OCI-LY3 (cell line): Measurements from ENCODE around the gene ROBO3.

Experiments
- H2AFZ ChIP-seq: fragments of 200-600, 300-600 bp; shearing (Covaris generic); 2 replicates; pipeline ENCODE4 v1.6.0; 2014; ENCODE audit warnings: antibody characterized with exemption, low read depth, low read length
- H3K27ac ChIP-seq: fragments of 200-600, 300-600 bp; sonication (generic); 2 replicates; pipeline ENCODE4 v1.5.1; 2014; ENCODE audit warnings: mild to moderate bottlenecking, low read length, moderate library complexity, mixed read lengths
- H3K27me3 ChIP-seq: fragments of 200-600, 300-600 bp; sonication (generic); 2 replicates; pipeline ENCODE4 v1.6.1; 2014; ENCODE audit warnings: low read depth, low read length, mixed read lengths
- H3K36me3 ChIP-seq: fragments of 200-600, 300-600 bp; sonication (generic); replicated peaks from 2 replicates; pipeline ENCODE3; 2014; ENCODE audit warnings: low read depth, low read length, mixed read lengths
- H3K4me1 ChIP-seq: fragments of 300-600, 200-600 bp; sonication (generic); 2 replicates; pipeline ENCODE4 v1.6.1; 2014; ENCODE audit warnings: low read length, mixed read lengths
- H3K4me2 ChIP-seq: fragments of 200-600, 300-600 bp; sonication (generic); 2 replicates; pipeline ENCODE4 v1.6.1; 2014; ENCODE audit warnings: low read length, mixed read lengths
- H3K4me3 ChIP-seq: fragments of 300-600, 200-600 bp; sonication (generic); 2 replicates; pipeline ENCODE4 v1.5.1; 2014; ENCODE audit warnings: antibody characterized with exemption, mild to moderate bottlenecking, low read length, moderate library complexity
- H3K79me2 ChIP-seq: fragments of 300-600, 200-600 bp; shearing (Covaris generic); 2 replicates; pipeline ENCODE4 v1.6.1; 2014; ENCODE audit warnings: mild to moderate bottlenecking, low read length, mixed read lengths
- H3K9ac ChIP-seq: fragments of 300-600, 200-600 bp; shearing (Covaris generic); 2 replicates; pipeline ENCODE4 v1.6.0; 2014; ENCODE audit warnings: mild to moderate bottlenecking, low read length, moderate library complexity
- H3K9me3 ChIP-seq: fragments of 200-600, 300-600 bp; shearing (Covaris generic); 2 replicates; pipeline ENCODE4 v1.6.1; 2014; ENCODE audit warnings: low read length, mixed read lengths; ENCODE audit not compliant: insufficient read depth
- H4K20me1 ChIP-seq: fragments of 200-600, 300-600 bp; sonication (generic); 2 replicates; pipeline ENCODE4 v1.6.1; 2016; ENCODE audit warnings: low read length, mixed read lengths; ENCODE audit not compliant: insufficient read depth
- CTCF ChIP-seq: fragments of 200-600, 300-600 bp; sonication (generic); IDR thresholded peaks from 2 replicates; pipeline ENCODE4 v1.5.1; 2014; ENCODE audit warnings: antibody characterized with exemption, low read length, low read depth
- EZH2phosphoT487 ChIP-seq: fragments of 200-600 bp; shearing (Covaris generic); IDR thresholded peaks from 2 replicates; pipeline ENCODE4 v1.6.1; 2018; ENCODE audit warnings: antibody characterized with exemption, mixed run types, low read depth

ROBO3 gene

GRCh38 chr11:124884869-124885479 is 19.7 kb downstream of the ROBO3 start:
- Histone ChIP-seq H4K20me1 (no peaks in the 10 kb centered on the region), H3K27me3 (peaks cover 17% of the 10 kb centered on the region; the same call in 1 of the 2 replicates), H3K79me2 (no peaks in the 10 kb centered on the region), H3K36me3 (no peaks in the 10 kb centered on the region), H3K4me3 (no peak overlapping the region), H3K4me1 (no peaks in the 10 kb centered on the region), H3K27ac (no peak overlapping the region), H3K9me3 (no peaks in the 10 kb centered on the region), H3K4me2 (no peak overlapping the region), H3K9ac (no peak overlapping the region), H2AFZ (no peak overlapping the region)
- no peak for TF ChIP-seq EZH2phosphoT487

- Histone ChIP-seq H2AFZ (no peak overlapping the region), H3K4me2 (no peak overlapping the region), H3K79me2 (no peaks in the 10 kb centered on the region), H4K20me1 (no peaks in the 10 kb centered on the region), H3K36me3 (no peaks in the 10 kb centered on the region), H3K4me1 (no peaks in the 10 kb centered on the region), H3K9ac (no peak overlapping the region), H3K4me3 (no peak overlapping the region), H3K27me3 (peaks cover 17% of the 10 kb centered on the region; the same call in 1 of the 2 replicates), H3K27ac (no peak overlapping the region), H3K9me3 (no peaks in the 10 kb centered on the region)
- no peak for TF ChIP-seq EZH2phosphoT487
- TF ChIP-seq CTCF: no peak
Observed at GRCh38 chr11:124886476-124886875, 21.2 kb downstream of the ROBO3 start.

GRCh38 chr11:124886978-124887666 is 21.9 kb downstream of the ROBO3 start:
- H4K20me1 ChIP-seq: no peaks in the 10 kb centered on the region
- H3K4me3 ChIP-seq: no peak overlapping the region
- TF ChIP-seq EZH2phosphoT487: no peak
- no peak overlapping the region for H3K4me2 ChIP-seq
- peaks cover 17% of the 10 kb centered on the region; the same call in 1 of the 2 replicates for H3K27me3 ChIP-seq
- H3K4me1 ChIP-seq: no peaks in the 10 kb centered on the region
- no peak overlapping the region for H3K9ac ChIP-seq
- H2AFZ ChIP-seq: no peak overlapping the region
- H3K36me3 ChIP-seq: no peaks in the 10 kb centered on the region
- H3K79me2 ChIP-seq: no peaks in the 10 kb centered on the region
- no peak overlapping the region for H3K27ac ChIP-seq
- no peaks in the 10 kb centered on the region for H3K9me3 ChIP-seq

GRCh38 chr11:124887667-124888013 is 22.4 kb downstream of the ROBO3 start:
- no peak overlapping the region for H3K4me3 ChIP-seq
- no peak overlapping the region for H2AFZ ChIP-seq
- H3K27ac ChIP-seq: no peak overlapping the region
- no peaks in the 10 kb centered on the region for H3K79me2 ChIP-seq
- no peaks in the 10 kb centered on the region for H3K9me3 ChIP-seq
- H3K4me1 ChIP-seq: no peaks in the 10 kb centered on the region
- no peak overlapping the region for H3K9ac ChIP-seq
- no peaks in the 10 kb centered on the region for H4K20me1 ChIP-seq
- no peak for TF ChIP-seq CTCF
- TF ChIP-seq EZH2phosphoT487: no peak
- H3K4me2 ChIP-seq: no peak overlapping the region
- H3K27me3 ChIP-seq: peaks cover 17% of the 10 kb centered on the region; the same call in 1 of the 2 replicates
- no peaks in the 10 kb centered on the region for H3K36me3 ChIP-seq
